ENCODE data around the gene SNAPIN. TPM values are rescaled to one million over a fixed set of nuclear protein-coding genes. Genes with fewer than 3 reads are reported as not detected.
A peak's percentile ranks its signal among the peaks of the same experiment; 100 is the strongest.

Gene SNAPIN
- polyA plus RNA-seq, 1 of the 3 experiments (the other 2 are of a cell fraction) = 57.6 TPM

GRCh38 chr1:153663211-153663610 is 4.7 kb downstream of the SNAPIN start:
- Histone ChIP-seq H3K9me3 (no peaks in the 10 kb centered on the region), H3K9me2 (no peaks in the 10 kb centered on the region), H4K20me1 (ENCODE audit: insufficient read depth) (no peaks in the 10 kb centered on the region), H3K4me2 (no peak overlapping the region), H3F3A (replicated peaks; ENCODE audit: insufficient read depth) (peaks cover 62% of the 10 kb centered on the region), H3K36me3 (replicated peaks in 1 of 2; ENCODE audit: control insufficient read depth in 1 of 2, insufficient read depth in 2 of 2, low read length in 1 of 2) (peaks cover 67 to 74% of the 10 kb centered on the region in 2 experiments), H3K9ac (no peak overlapping the region), H3K4me3 (ENCODE audit: low read depth in 2 of 2, low read length in 1 of 2) (no peak overlapping the region), H3K27ac (ENCODE audit: low read depth in 2 of 2, low read length in 1 of 2) (peak overlapping the region in 1 of 2 experiments; percentile 39; a peak in 1 of 4 replicates), H3K4me1 (ENCODE audit: control insufficient read depth in 1 of 2, insufficient read depth in 2 of 2, low read depth in 1 of 2, low read length in 1 of 2) (peaks cover 0 to 5% of the 10 kb centered on the region in 2 experiments; a peak in 1 of 4 replicates), H2AFZ (ENCODE audit: low read depth) (no peak overlapping the region), H3K79me2 (ENCODE audit: insufficient read depth) (peaks cover 44% of the 10 kb centered on the region), H3K27me3 (ENCODE audit: insufficient read depth) (no peaks in the 10 kb centered on the region)
- 75% methylated on average over 5 of the region's 5 CpGs for WGBS (ENCODE audit: low lambda C conversion rate)
- CTCF ChIA-PET = interaction anchor here (0.5 to 1.9 kb wide), 3 partner anchors 8 to 87 kb away, joined by 3 to 6 read pairs (median 4); partner anchors contain the start of gene ILF2
- DNase-seq = no peak
- POLR2A ChIA-PET = no interaction called here
- TF ChIP-seq FOXM1 (IDR thresholded peaks at IDR 0.05; ENCODE audit: low read depth) (no peak), RAD21 (IDR thresholded peaks at IDR 0.05; ENCODE audit: low read length) (no peak), SMC3 (IDR thresholded peaks at IDR 0.05; ENCODE audit: low read depth, low read length) (no peak), POLR2AphosphoS5 (IDR thresholded peaks at IDR 0.05; ENCODE audit: low read depth, low read length) (no peak), REST (IDR thresholded peaks at IDR 0.05; ENCODE audit: low read depth, low read length) (no peak), NRF1 (IDR thresholded peaks at IDR 0.05; ENCODE audit: low read depth, low read length) (no peak), FOSL2 (IDR thresholded peaks at IDR 0.05; ENCODE audit: borderline replicate concordance, low read depth) (no peak), TCF12 (IDR thresholded peaks at IDR 0.05) (no peak), RFX5 (IDR thresholded peaks at IDR 0.05; ENCODE audit: low read length) (no peak)
- TF ChIP-seq, protein P1, sequence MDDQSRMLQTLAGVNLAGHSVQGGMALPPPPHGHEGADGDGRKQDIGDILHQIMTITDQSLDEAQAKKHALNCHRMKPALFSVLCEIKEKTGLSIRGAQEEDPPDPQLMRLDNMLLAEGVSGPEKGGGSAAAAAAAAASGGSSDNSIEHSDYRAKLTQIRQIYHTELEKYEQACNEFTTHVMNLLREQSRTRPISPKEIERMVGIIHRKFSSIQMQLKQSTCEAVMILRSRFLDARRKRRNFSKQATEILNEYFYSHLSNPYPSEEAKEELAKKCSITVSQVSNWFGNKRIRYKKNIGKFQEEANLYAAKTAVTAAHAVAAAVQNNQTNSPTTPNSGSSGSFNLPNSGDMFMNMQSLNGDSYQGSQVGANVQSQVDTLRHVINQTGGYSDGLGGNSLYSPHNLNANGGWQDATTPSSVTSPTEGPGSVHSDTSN (IDR thresholded peaks at IDR 0.05) = no peak

- H3K9me3 ChIP-seq = no peaks in the 10 kb centered on the region
- H3K27me3 ChIP-seq (ENCODE audit: insufficient read depth) = no peaks in the 10 kb centered on the region
- POLR2A ChIA-PET = no interaction called here
- peaks cover 7% of the 10 kb centered on the region in 2 experiments; a peak in 2 of 4 replicates for H3K4me1 ChIP-seq (ENCODE audit: control insufficient read depth in 1 of 2, insufficient read depth in 2 of 2, low read depth in 1 of 2, low read length in 1 of 2)
- TF ChIP-seq, protein P2, sequence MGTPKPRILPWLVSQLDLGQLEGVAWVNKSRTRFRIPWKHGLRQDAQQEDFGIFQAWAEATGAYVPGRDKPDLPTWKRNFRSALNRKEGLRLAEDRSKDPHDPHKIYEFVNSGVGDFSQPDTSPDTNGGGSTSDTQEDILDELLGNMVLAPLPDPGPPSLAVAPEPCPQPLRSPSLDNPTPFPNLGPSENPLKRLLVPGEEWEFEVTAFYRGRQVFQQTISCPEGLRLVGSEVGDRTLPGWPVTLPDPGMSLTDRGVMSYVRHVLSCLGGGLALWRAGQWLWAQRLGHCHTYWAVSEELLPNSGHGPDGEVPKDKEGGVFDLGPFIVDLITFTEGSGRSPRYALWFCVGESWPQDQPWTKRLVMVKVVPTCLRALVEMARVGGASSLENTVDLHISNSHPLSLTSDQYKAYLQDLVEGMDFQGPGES (IDR thresholded peaks at IDR 0.05; ENCODE audit: low read depth, low read length) = no peak
- TF ChIP-seq, protein P1 (IDR thresholded peaks at IDR 0.05) = no peak
- TF ChIP-seq RFX5 (IDR thresholded peaks at IDR 0.05; ENCODE audit: low read length) (no peak), CHD2 (IDR thresholded peaks at IDR 0.05; ENCODE audit: low read length, partially characterized antibody) (no peak), FOXM1 (IDR thresholded peaks at IDR 0.05; ENCODE audit: low read depth) (no peak), TAF1 (IDR thresholded peaks at IDR 0.05; ENCODE audit: borderline replicate concordance, low read depth, low read length) (no peak), YY1 (IDR thresholded peaks at IDR 0.05; ENCODE audit: low read depth) (no peak), POLR2AphosphoS5 (IDR thresholded peaks at IDR 0.05; ENCODE audit: low read depth, low read length) (no peak), GABPA (IDR thresholded peaks at IDR 0.05; ENCODE audit: low read depth) (no peak)
- TF ChIP-seq, protein P3, sequence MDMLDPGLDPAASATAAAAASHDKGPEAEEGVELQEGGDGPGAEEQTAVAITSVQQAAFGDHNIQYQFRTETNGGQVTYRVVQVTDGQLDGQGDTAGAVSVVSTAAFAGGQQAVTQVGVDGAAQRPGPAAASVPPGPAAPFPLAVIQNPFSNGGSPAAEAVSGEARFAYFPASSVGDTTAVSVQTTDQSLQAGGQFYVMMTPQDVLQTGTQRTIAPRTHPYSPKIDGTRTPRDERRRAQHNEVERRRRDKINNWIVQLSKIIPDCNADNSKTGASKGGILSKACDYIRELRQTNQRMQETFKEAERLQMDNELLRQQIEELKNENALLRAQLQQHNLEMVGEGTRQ (IDR thresholded peaks at IDR 0.05; ENCODE audit: borderline replicate concordance, low read depth, low read length) = no peak
- H3K27ac ChIP-seq (ENCODE audit: low read depth in 2 of 2, low read length in 1 of 2) = no peak overlapping the region
- no peak overlapping the region for H3K4me3 ChIP-seq (ENCODE audit: low read depth in 2 of 2, low read length in 1 of 2)
- CTCF ChIA-PET = interaction anchor here (1.0 to 3.0 kb wide), 3 partner anchors 9 to 95 kb away, joined by 3 to 21 read pairs (median 6); partner anchors contain the start of genes NPR1 and SNAPIN
- whole genome bisulfite sequencing (ENCODE audit: low lambda C conversion rate) = 90% methylated on average over 4 of the region's 4 CpGs
- DNase-seq = no peak
- H3K9me2 ChIP-seq = no peaks in the 10 kb centered on the region
- H4K20me1 ChIP-seq (ENCODE audit: insufficient read depth) = no peaks in the 10 kb centered on the region
- H3F3A ChIP-seq (replicated peaks; ENCODE audit: insufficient read depth) = peaks cover 56% of the 10 kb centered on the region
- no peak overlapping the region for H2AFZ ChIP-seq (ENCODE audit: low read depth)
- H3K36me3 ChIP-seq (replicated peaks in 1 of 2; ENCODE audit: control insufficient read depth in 1 of 2, insufficient read depth in 2 of 2, low read length in 1 of 2) = peaks cover 56 to 71% of the 10 kb centered on the region in 2 experiments
- peaks cover 47% of the 10 kb centered on the region for H3K79me2 ChIP-seq (ENCODE audit: insufficient read depth)
- no peak overlapping the region for H3K9ac ChIP-seq
- no peak overlapping the region for H3K4me2 ChIP-seq
These were observed 8.9 kb downstream of the SNAPIN start for GRCh38 chr1:153667439-153667838.
